DND-41 (cell line): ENCODE data around the gene CHMP4A.

Experiments used
- ATAC-seq: fragments of 200-7000 bp; cut with Tn5 transposase; 3 replicates; pipeline ENCODE4 v1.9.1; 2021; ENCODE audit warnings: low read depth; ENCODE audit not compliant: insufficient read depth
- DNase-seq: peaks from one replicate; pipeline ENCODE4 v3.0.0-alpha.2; 2020
- H2AFZ ChIP-seq: 2 replicates; pipeline ENCODE4 v1.6.0; 2012; ENCODE audit warnings: low read depth, low read length
- H3K27ac ChIP-seq: 2 replicates; pipeline ENCODE4 v1.5.1; 2012; ENCODE audit warnings: low read length, inconsistent platforms
- H3K27me3 ChIP-seq: fragments of 200-600 bp; sonication (generic); 2 replicates; pipeline ENCODE4 v1.6.0; 2012; ENCODE audit warnings: low read length, mild to moderate bottlenecking, inconsistent platforms; ENCODE audit not compliant: insufficient read depth, poor library complexity
- H3K36me3 ChIP-seq: 2 replicates; pipeline ENCODE4 v1.5.1; 2012; ENCODE audit warnings: low read length, inconsistent platforms; ENCODE audit not compliant: insufficient read depth
- H3K4me1 ChIP-seq: 2 replicates; pipeline ENCODE4 v1.5.1; 2012; ENCODE audit warnings: mild to moderate bottlenecking, low read length; ENCODE audit not compliant: insufficient read depth
- H3K4me2 ChIP-seq: 2 replicates; pipeline ENCODE4 v1.6.0; 2012; ENCODE audit warnings: mild to moderate bottlenecking, moderate library complexity, low read length, inconsistent platforms; ENCODE audit not compliant: insufficient read depth
- H3K4me3 ChIP-seq, 2 experiments: fragments of 200-600 bp in 1 of 2; shearing (Covaris generic) in 1 of 2; 2 replicates each; pipeline ENCODE4 v1.5.1; 2012 to 2016; ENCODE audit warnings: inconsistent platforms in 2 of 2, low read length in 2 of 2, mild to moderate bottlenecking in 2 of 2, low read depth in 1 of 2, moderate library complexity in 1 of 2
- H3K79me2 ChIP-seq: 2 replicates; pipeline ENCODE4 v1.6.0; 2012; ENCODE audit warnings: low read length, inconsistent platforms; ENCODE audit not compliant: insufficient read depth
- H3K9ac ChIP-seq: 2 replicates; pipeline ENCODE4 v1.6.0; 2012; ENCODE audit warnings: low read depth, mild to moderate bottlenecking, inconsistent platforms, low read length, moderate library complexity
- H3K9me3 ChIP-seq: 2 replicates; pipeline ENCODE4 v1.5.1; 2012; ENCODE audit warnings: low read length, moderate library complexity, mild to moderate bottlenecking, inconsistent platforms; ENCODE audit not compliant: insufficient read depth, severe bottlenecking
- H4K20me1 ChIP-seq: 2 replicates; pipeline ENCODE4 v1.6.0; 2012; ENCODE audit warnings: low read length; ENCODE audit not compliant: insufficient read depth
- CTCF ChIP-seq: IDR thresholded peaks from 2 replicates; pipeline ENCODE4 v1.5.1; 2012; ENCODE audit warnings: borderline replicate concordance, low read length, moderate library complexity, mild to moderate bottlenecking; ENCODE audit not compliant: poor library complexity, severe bottlenecking; ENCODE audit errors: extremely low read depth
- EZH2 ChIP-seq: IDR thresholded peaks from 3 replicates; pipeline ENCODE4 v1.6.1; 2012; ENCODE audit warnings: borderline replicate concordance, low read depth, mild to moderate bottlenecking, moderate library complexity, low read length, inconsistent platforms; ENCODE audit not compliant: severe bottlenecking

Gene CHMP4A

GRCh38 chr14:24192933-24193332 is 20.4 kb downstream of the CHMP4A start:
- peaks cover 26% of the 10 kb centered on the region for H3K36me3 ChIP-seq
- DNase-seq = no peak
- H4K20me1 ChIP-seq = no peaks in the 10 kb centered on the region
- peaks cover 66% of the 10 kb centered on the region for H3K4me1 ChIP-seq
- H3K4me2 ChIP-seq = peak overlapping the region; percentile 16; the same call in 1 of the 2 replicates
- no peak overlapping the region for H3K27ac ChIP-seq
- no peak overlapping the region for H3K4me3 ChIP-seq
- no peak for ATAC-seq
- H3K27me3 ChIP-seq = no peaks in the 10 kb centered on the region
- H2AFZ ChIP-seq = no peak overlapping the region
- TF ChIP-seq CTCF = no peak
- TF ChIP-seq EZH2 = no peak
- H3K79me2 ChIP-seq = peaks cover 52% of the 10 kb centered on the region
- no peak overlapping the region for H3K9ac ChIP-seq
- H3K9me3 ChIP-seq = no peaks in the 10 kb centered on the region

GRCh38 chr14:24190416-24190815 is 22.9 kb downstream of the CHMP4A start:
- H3K79me2 ChIP-seq = peaks cover 51% of the 10 kb centered on the region
- no peak overlapping the region for H3K4me3 ChIP-seq
- H3K36me3 ChIP-seq = peaks cover 44% of the 10 kb centered on the region
- peaks cover 66% of the 10 kb centered on the region for H3K4me1 ChIP-seq
- ATAC-seq = no peak
- H4K20me1 ChIP-seq = peaks cover 9% of the 10 kb centered on the region; the same call in 1 of the 2 replicates
- no peak overlapping the region for H3K27ac ChIP-seq
- H3K27me3 ChIP-seq = no peaks in the 10 kb centered on the region
- no peak overlapping the region for H3K9ac ChIP-seq
- H3K9me3 ChIP-seq = no peaks in the 10 kb centered on the region
- H3K4me2 ChIP-seq = no peak overlapping the region
- DNase-seq = no peak
- TF ChIP-seq EZH2 (no peak), CTCF (no peak)
- no peak overlapping the region for H2AFZ ChIP-seq

GRCh38 chr14:24189460-24189859 is 23.8 kb downstream of the CHMP4A start:
- Histone ChIP-seq H4K20me1 (peaks cover 9% of the 10 kb centered on the region; the same call in 1 of the 2 replicates), H3K27me3 (no peaks in the 10 kb centered on the region), H3K9ac (peak overlapping the region; percentile 66), H3K4me1 (peaks cover 59% of the 10 kb centered on the region), H3K27ac (peak overlapping the region; percentile 72; the same call in 1 of the 2 replicates), H3K9me3 (no peaks in the 10 kb centered on the region), H3K4me2 (peak overlapping the region; percentile 92), H3K79me2 (peaks cover 41% of the 10 kb centered on the region), H2AFZ (peak overlapping the region; percentile 72; the same call in 1 of the 2 replicates), H3K4me3 (peak overlapping the region in 1 of 2 experiments; percentile 86; a peak in 1 of 4 replicates), H3K36me3 (peaks cover 54% of the 10 kb centered on the region)
- TF ChIP-seq EZH2 (no peak), CTCF (no peak)
- ATAC-seq = no peak
- DNase-seq = no peak
